NCI-H460 (cell line): Measurements from ENCODE around the gene COL13A1. TPM values are rescaled to one million over a fixed set of nuclear protein-coding genes. Genes with fewer than 3 reads are reported as not detected.

ENCODE experiments used
- DNase-seq: peaks from one replicate; pipeline ENCODE4 v3.0.0-alpha.2; 2016; ENCODE audit warnings: low read depth; ENCODE audit errors: extremely low read depth
- total RNA-seq: library from RNA; depleted of rRNA; stranded (reverse); fragments of >200 nt; shearing (Covaris generic); gene quantifications from 2 replicates; pipeline ENCODE4 v1.2.3, GENCODE V29; 2014

Gene COL13A1
- total RNA-seq, 1 experiment from 2014 or later = 0.15 TPM

DNA sequence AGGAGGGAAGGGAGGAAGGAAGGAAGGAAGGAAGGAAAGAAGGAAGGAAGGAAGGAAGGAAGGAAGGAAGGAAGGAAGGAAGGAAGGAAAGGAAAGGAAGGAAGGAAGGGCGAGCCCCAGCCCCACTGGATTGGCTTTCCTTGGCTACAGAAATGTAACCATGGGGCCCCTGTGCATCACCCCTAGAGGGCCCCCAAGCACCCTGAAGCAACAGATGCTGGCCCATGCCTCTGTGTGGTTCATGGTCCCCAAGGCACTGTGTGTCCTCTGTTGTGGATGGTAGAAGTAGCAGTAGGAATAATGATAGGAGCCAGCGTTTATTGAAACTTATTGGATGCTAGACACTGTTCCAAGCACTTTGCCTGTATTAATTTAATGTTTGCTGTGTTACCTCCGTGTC lies 134.4 kb downstream of the COL13A1 start:
- no peak for DNase-seq

DNA sequence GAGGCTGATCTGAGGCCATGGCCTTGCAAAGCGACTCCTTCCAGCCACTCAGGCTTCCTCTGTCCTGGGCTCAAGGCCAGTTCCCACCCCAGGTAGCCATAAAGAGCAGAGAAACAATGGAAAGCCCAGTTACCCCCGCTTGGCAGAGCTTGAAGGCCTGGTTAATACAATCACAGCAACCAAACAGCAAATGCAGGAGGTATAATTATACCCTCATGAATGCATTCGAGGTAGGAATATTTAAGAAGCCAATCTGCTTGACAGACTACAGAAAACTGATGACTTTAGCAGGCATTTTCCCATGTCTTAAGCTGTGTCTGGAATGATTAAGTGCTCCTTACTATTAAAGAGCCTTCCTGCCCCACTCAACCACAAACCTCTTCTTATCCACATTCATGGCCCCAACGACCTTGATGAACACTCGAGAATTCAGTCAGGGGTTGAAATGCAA lies 136.9 kb downstream of the COL13A1 start:
- no peak for DNase-seq

DNA sequence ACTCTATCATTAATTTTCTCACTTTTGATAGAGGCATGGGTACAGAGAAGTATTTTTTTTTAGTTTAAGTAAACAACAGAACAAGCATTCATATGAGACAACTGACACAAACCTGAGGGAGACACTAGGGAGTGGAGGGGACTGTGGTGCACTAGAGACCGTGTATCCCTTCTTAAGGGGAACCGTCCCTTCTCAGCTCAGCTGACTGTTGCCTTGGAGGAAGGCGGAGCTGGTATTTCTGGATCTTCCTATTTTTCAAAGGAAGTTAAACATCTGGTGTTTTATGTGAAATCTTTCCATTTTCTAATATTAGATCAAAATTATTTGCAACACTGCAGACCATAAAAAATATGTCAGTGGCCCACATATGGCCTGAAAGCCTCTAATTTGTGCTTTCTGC lies 137.4 kb downstream of the COL13A1 start:
- DNase-seq = no peak

DNA sequence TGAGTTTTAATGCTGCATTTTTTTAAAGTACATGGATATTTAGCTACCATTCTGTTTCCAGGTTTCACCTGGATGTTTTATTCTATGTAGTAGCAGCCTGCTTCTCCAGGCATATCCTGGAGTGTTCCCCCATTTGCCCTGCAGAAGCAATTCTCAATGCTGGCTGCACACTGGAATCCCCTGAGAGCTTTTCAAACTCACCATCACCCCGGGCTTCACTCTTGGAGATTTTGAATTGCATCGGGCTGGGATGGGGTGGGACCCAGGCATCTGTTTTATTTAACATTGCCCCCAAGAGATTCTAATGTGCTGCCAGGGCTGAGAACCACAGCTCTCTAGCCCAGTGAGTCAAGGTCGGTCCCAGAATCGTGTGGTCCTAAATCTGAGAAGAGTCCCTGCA lies 137.8 kb downstream of the COL13A1 start:
- no peak for DNase-seq

GRCh38 chr10:69941730-69942129 lies 140.0 kb downstream of the COL13A1 start:
- DNase-seq = no peak

DNA sequence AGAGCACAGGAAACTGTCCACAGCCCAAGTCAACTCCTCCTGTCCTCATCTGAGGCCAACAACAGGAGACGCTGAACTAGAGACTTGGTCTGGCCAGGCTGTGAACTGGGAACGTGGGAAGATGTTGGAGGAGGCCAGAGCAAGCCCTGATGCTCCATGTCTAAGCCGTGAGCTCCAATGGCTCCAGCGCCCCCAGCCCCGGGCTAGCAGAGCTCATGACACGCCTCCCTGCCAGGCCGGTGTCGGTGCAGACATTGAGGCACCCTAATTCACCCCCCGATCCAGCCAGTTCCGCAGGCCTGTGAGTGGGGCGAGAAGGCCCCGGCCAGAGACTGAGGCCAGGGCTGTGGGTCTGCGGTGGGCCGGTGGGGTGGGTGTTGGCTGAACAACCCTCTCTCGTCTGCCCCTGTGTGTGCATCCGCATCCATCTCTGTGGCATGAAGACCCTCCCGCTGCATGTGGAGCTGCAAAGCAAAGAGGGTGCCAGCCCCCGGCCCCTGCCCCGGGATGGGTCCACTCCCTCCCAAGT lies 141.7 kb downstream of the COL13A1 start:
- no peak for DNase-seq

DNA sequence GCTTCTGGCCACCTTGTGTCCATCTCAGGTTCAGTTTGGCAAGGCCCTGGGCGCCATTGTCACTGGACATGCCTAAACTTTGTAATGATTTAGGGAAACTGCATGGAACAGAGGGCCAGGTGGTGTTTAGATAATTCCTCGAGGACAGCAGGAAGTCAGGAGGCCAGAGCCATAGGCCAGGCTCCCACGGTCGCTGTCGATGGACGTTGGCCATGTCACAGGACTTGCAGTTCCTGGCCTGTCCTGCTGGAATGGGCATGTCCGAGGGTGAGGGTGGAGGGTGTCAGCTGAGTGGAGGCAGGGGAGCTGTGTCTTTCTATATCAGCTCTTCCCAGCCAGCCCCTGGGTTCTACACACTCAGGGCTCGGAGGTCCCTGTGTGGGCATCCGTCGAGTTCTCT lies 143.1 kb downstream of the COL13A1 start:
- DNase-seq = no peak

DNA sequence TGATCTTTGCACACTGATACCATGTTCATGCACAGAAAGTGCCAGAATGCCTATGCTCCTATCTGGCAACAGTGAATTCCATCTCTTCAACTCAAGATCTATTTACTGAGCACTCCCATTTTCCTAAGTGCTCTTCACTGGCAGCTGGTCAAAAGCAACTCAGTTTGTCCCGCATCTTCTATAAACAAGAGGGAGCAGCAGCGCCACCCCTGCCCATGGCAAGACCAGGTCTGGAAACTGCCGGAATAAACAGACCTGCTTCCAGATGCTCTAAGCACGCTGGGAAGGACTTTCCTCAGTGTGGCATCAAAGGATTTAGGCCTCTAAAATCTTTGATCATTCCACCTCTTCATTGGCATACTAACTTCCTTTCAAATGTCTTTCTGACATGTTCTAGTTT lies 146.6 kb downstream of the COL13A1 start:
- DNase-seq = no peak

GRCh38 chr10:69949770-69950169 lies 148.1 kb downstream of the COL13A1 start:
- no peak for DNase-seq

DNA sequence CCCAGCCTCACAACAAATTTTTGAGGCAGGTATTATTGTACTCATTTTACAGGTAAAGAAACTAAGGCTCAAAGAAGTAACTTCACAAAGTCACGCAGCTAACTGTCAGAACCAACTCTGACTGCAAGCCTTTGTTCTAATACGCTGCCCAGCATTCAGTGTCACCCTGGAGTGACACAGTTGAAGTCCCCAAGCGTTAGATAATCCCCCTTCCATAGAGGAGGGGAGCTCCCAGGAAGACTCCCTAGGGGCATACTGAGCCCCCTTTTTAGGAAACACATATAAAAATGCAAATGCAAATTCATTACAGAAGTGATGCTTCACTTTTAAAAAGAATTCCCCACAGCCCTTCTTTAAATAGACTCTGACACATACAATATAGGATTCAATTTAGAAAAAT lies 150.0 kb downstream of the COL13A1 start:
- no peak for DNase-seq

GRCh38 chr10:69952069-69952800 lies 150.5 kb downstream of the COL13A1 start:
- no peak for DNase-seq

- no peak for DNase-seq
These were observed 151.1 kb downstream of the COL13A1 start for GRCh38 chr10:69952821-69953221.

- DNase-seq = no peak
These were observed 152.1 kb downstream of the COL13A1 start for GRCh38 chr10:69953851-69954250.

- DNase-seq = no peak
These were observed 153.6 kb downstream of the COL13A1 start for GRCh38 chr10:69955211-69955805.

GRCh38 chr10:69955897-69956740 lies 154.4 kb downstream of the COL13A1 start:
- DNase-seq = no peak

DNA sequence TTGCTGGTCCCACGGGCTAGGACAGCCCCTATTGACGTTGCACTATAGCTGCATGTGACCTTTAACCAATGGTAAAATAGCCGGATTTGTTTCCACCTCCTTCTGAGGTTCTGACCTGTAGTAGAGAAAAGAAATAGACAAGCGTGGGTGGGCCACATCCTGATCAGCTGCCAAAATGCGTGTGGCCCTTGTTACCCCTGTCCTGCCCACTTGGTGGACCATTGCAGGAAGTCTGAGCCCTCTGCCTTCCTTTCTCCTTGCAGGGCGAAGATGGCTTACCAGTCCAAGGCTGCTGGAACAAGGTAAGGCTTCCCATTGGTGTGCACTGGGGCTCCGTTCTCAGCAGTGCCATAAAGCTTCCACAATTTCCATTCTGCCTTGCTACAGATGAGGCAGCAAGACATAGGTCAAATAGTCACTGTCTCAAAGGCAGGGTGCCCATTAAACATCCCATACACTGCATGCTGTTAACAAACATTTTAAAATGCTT lies 155.1 kb downstream of the COL13A1 start:
- DNase-seq = no peak

- no peak for DNase-seq
These were observed 155.7 kb downstream of the COL13A1 start for GRCh38 chr10:69957241-69957885.

GRCh38 chr10:69957886-69958555 lies 156.3 kb downstream of the COL13A1 start:
- peak; percentile 55 for DNase-seq

- no peak for DNase-seq
These were observed 156.8 kb downstream of the COL13A1 start for GRCh38 chr10:69958556-69958902.

DNA sequence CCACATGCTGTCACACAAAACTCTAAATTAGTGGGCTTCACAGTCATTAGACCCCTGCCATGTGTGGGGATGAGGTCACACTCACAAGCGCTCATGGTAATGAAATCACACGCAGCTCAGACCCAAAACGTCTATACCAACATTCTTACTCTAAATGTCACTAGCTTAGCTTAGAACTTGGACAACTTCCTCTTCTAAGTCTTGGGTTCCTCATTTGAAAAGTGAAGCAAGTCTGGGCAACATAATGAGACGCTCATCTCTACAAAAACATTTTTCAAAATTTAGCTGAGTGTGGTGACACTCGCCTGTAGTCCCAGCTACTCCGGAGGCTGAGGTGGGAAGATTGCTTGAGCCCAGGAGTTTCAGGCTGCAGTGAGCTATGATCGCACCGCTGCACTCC lies 158.2 kb downstream of the COL13A1 start:
- DNase-seq = no peak
